GM10248 (cell line): ENCODE results near the gene POLR3A.

Experiments used
- CTCF ChIA-PET: fragments of 300-600 bp; sonication (Branson Sonifier 250); formaldehyde crosslinking; extraction: SDS; loops from one replicate; lab custom pipeline; 2021; ENCODE audit warnings: antibody characterized with exemption; lab: Yijun Ruan, JAX
- POLR2A ChIA-PET: fragments of 350-650 bp; sonication (Branson Sonifier 250); formaldehyde crosslinking; extraction: SDS; loops from one replicate; lab custom pipeline; 2020; ENCODE audit warnings: antibody characterized with exemption; lab: Yijun Ruan, JAX
- DNase-seq: peaks from one replicate; pipeline ENCODE4 v3.0.0; 2012; ENCODE audit errors: extremely low spot score
- CTCF ChIP-seq: IDR thresholded peaks from 2 replicates; pipeline ENCODE4 v1.5.1; 2012; ENCODE audit warnings: mild to moderate bottlenecking, low read depth; ENCODE audit errors: extremely low read depth, missing control alignments, control extremely low read depth

Gene POLR3A

GRCh38 chr10:78038105-78038504 lies 8.8 kb upstream of the POLR3A start:
- CTCF ChIA-PET: interaction anchor here (1.5 to 3.1 kb wide), 3 partner anchors 9 to 1158 kb away, joined by 3 to 36 read pairs (median 5); no protein-coding TSS in a partner anchor
- TF ChIP-seq CTCF: no peak
- DNase-seq: no peak
- POLR2A ChIA-PET: no interaction called here

GRCh38 chr10:78035933-78036583 lies 6.7 kb upstream of the POLR3A start:
- no peak for TF ChIP-seq CTCF
- no peak for DNase-seq
- ChIA-PET CTCF (interaction anchor here (1.4 to 3.1 kb wide), 3 partner anchors 11 to 15 kb away, joined by 4 to 36 read pairs (median 5); no protein-coding TSS in a partner anchor), POLR2A (interaction anchor here (0.7 to 1.0 kb wide), 3 partner anchors 9 to 1299 kb away, joined by 3 to 5 read pairs (median 3); no protein-coding TSS in a partner anchor)

GRCh38 chr10:78035437-78035836 lies 6.1 kb upstream of the POLR3A start:
- CTCF ChIA-PET: interaction anchor here (1.4 to 3.1 kb wide), 2 partner anchors 11 to 14 kb away, joined by 4 to 36 read pairs; no protein-coding TSS in a partner anchor
- no peak for DNase-seq
- no peak for TF ChIP-seq CTCF
- POLR2A ChIA-PET: no interaction called here

- ChIA-PET CTCF (interaction anchor here (1.4 to 3.1 kb wide), 2 partner anchors 12 to 14 kb away, joined by 4 to 36 read pairs; no protein-coding TSS in a partner anchor), POLR2A (no interaction called here)
- DNase-seq: no peak
- TF ChIP-seq CTCF: no peak
These were observed 5.7 kb upstream of the POLR3A start for GRCh38 chr10:78035025-78035424.

DNA sequence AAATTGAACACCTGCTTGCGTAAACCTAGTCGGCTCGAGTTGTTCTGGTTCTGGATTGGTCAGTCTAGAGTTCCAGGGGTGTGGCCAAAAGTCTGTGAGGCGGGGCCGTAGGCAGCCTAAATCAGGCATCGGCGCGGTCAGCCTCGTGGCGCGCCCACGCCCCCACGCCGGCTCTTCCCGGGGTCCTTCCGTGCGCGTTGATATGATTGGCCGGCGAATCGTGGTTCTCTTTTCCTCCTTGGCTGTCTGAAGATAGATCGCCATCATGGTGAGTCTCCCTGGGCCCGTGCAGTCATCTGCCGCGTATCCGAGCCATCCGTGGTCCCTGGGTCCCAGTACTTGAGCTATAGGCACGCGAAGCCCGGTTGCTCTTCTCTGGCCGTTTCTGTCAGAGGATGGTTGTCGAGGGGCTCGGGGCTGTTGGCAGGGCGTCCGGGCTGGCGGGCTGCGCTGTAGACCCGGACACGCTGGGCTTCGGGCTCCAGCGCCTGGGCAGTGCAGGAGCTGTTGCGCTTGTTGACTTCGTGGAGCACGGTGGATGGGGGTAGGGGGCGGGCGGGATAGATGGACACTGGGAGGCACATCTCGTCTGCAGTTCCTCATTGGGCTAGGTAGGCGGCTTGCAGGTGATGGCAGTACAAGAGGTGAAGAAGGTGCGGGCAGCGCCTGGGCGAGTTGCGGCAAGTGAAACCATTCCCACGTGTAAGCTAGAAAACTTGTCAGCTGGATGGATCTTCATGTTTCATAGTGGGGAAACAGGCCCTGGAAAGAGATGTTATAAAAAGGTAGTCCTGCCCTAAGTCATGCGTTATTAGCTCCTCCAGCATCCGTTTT lies 4.5 kb upstream of the POLR3A start, which contains the start of gene RPS24:
RPS24 (plus strand) TSS at position 227 of the 834 bp plus-strand sequence; CDS start at position 266, 39 bp downstream.
- ChIA-PET CTCF (interaction anchor here (0.8 kb wide), 2 partner anchors 10 to 14 kb away, joined by 3 to 4 read pairs; no protein-coding TSS in a partner anchor), POLR2A (interaction anchor here (0.6 to 1.5 kb wide), 4 partner anchors 9 to 1289 kb away, joined by 3 to 6 read pairs (median 4); no protein-coding TSS in a partner anchor)
- peak; percentile 93 for DNase-seq
- no peak for TF ChIP-seq CTCF

GRCh38 chr10:78033387-78033636 lies 4.0 kb upstream of the POLR3A start:
- ChIA-PET POLR2A (interaction anchor here (1.5 kb wide), 1 partner anchor 10 kb away, joined by 6 read pairs; no protein-coding TSS in a partner anchor), CTCF (no interaction called here)
- no peak for TF ChIP-seq CTCF
- DNase-seq: no peak
